Osteoblast (primary cell): ENCODE data around the gene PMAIP1. TPM values are rescaled to one million over a fixed set of nuclear protein-coding genes. Genes with fewer than 3 reads are reported as not detected.

Experiments used
- DNase-seq: peaks from one replicate; pipeline ENCODE4 v3.0.0; 2011; ENCODE audit warnings: low spot score, mixed read lengths; ENCODE audit not compliant: insufficient read length; ENCODE audit errors: missing footprints
- H2AFZ ChIP-seq: 2 replicates; pipeline ENCODE4 v1.6.0; 2011; ENCODE audit warnings: mild to moderate bottlenecking, low read length
- H3K27ac ChIP-seq: 2 replicates; pipeline ENCODE4 v1.5.1; 2011; ENCODE audit warnings: mild to moderate bottlenecking, low read depth, low read length, moderate library complexity
- H3K27me3 ChIP-seq: 2 replicates; pipeline ENCODE4 v1.6.0; 2012; ENCODE audit warnings: mild to moderate bottlenecking, control low read depth, inconsistent platforms, low read length, moderate library complexity; ENCODE audit not compliant: insufficient read depth
- H3K36me3 ChIP-seq: 2 replicates; pipeline ENCODE4 v1.5.1; 2011; ENCODE audit warnings: mild to moderate bottlenecking, low read length, control low read depth, moderate library complexity; ENCODE audit not compliant: insufficient read depth
- H3K4me1 ChIP-seq: 2 replicates; pipeline ENCODE4 v1.5.1; 2011; ENCODE audit warnings: mild to moderate bottlenecking, low read length, control low read depth, moderate library complexity; ENCODE audit not compliant: insufficient read depth
- H3K4me2 ChIP-seq: 2 replicates; pipeline ENCODE4 v1.6.0; 2011; ENCODE audit warnings: mild to moderate bottlenecking, low read length; ENCODE audit not compliant: insufficient read depth
- H3K4me3 ChIP-seq: fragments of 200-600 bp; sonication (generic); 3 replicates; pipeline ENCODE4 v1.5.1; 2012; ENCODE audit warnings: mild to moderate bottlenecking, low read length, inconsistent platforms; ENCODE audit not compliant: insufficient read depth
- H3K79me2 ChIP-seq: 2 replicates; pipeline ENCODE4 v1.6.0; 2012; ENCODE audit warnings: mild to moderate bottlenecking, low read length, control low read depth, inconsistent platforms; ENCODE audit not compliant: insufficient read depth
- H3K9me3 ChIP-seq: 2 replicates; pipeline ENCODE4 v1.5.1; 2011; ENCODE audit warnings: low read depth, low read length, control low read depth
- H4K20me1 ChIP-seq: 2 replicates; pipeline ENCODE4 v1.6.0; 2012; ENCODE audit warnings: mild to moderate bottlenecking, low read length, control low read depth; ENCODE audit not compliant: insufficient read depth
- total RNA-seq: library from RNA; depleted of rRNA; stranded (reverse); fragments of >200 nt; gene quantifications from 2 replicates; pipeline ENCODE4 v1.2.3, GENCODE V29; 2012
- TF ChIP-seq, protein P1 (sequence below): IDR thresholded peaks from 2 replicates; pipeline ENCODE4 v1.5.1; 2011; ENCODE audit warnings: mild to moderate bottlenecking, low read depth, low read length, moderate library complexity; ENCODE audit errors: extremely low read depth

Gene PMAIP1
- total RNA-seq, 1 donor, result 4.0 TPM

DNA sequence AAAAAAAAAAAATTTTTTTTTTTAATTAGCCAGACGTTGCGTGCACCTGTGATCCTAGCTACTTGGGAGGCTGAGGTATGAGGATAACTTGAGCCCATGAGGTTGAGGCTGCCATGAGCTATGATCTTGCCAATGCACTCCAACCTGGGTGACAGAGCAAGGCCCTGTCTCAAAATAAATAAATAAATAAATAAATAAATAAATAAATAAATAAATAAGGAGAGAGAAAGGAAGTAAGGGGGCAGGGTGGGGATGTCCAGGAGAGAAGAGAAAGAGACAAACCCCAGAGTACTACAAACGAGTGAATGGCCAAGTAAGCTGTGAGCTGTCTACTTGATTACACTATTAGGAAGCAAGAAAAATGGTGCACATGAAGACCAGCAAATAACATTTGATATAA is 7.7 kb upstream of the PMAIP1 start:
- H3K9me3 ChIP-seq, result no peaks in the 10 kb centered on the region
- no peak overlapping the region for H3K4me3 ChIP-seq
- TF ChIP-seq, protein P1, sequence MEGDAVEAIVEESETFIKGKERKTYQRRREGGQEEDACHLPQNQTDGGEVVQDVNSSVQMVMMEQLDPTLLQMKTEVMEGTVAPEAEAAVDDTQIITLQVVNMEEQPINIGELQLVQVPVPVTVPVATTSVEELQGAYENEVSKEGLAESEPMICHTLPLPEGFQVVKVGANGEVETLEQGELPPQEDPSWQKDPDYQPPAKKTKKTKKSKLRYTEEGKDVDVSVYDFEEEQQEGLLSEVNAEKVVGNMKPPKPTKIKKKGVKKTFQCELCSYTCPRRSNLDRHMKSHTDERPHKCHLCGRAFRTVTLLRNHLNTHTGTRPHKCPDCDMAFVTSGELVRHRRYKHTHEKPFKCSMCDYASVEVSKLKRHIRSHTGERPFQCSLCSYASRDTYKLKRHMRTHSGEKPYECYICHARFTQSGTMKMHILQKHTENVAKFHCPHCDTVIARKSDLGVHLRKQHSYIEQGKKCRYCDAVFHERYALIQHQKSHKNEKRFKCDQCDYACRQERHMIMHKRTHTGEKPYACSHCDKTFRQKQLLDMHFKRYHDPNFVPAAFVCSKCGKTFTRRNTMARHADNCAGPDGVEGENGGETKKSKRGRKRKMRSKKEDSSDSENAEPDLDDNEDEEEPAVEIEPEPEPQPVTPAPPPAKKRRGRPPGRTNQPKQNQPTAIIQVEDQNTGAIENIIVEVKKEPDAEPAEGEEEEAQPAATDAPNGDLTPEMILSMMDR, result no peak
- no peak overlapping the region for H2AFZ ChIP-seq
- no peak overlapping the region for H3K27ac ChIP-seq
- H3K4me2 ChIP-seq, result no peak overlapping the region
- no peaks in the 10 kb centered on the region for H3K4me1 ChIP-seq
- no peak for DNase-seq
- H3K27me3 ChIP-seq, result no peaks in the 10 kb centered on the region
- no peaks in the 10 kb centered on the region for H4K20me1 ChIP-seq
- H3K79me2 ChIP-seq, result no peaks in the 10 kb centered on the region
- H3K36me3 ChIP-seq, result no peaks in the 10 kb centered on the region

DNA sequence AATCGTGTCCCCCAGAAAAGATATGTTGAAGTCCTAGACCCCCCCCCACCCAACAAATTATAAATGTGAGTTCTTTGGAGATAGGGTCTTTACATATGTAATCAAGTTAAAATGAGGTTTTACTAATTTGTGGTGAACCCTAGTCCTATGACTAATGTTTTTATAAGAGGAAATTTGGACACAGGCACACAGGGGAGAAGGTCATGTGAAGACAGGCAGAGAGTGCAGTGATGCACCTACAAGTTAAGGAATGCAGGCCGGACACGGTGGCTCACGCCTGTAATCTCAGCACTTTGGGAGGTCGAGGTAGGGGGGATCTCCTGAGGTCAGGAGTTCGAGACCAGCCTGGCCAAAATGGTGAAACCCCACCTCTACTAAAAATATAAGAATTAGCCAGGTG is 5.8 kb upstream of the PMAIP1 start:
- H3K4me3 ChIP-seq, result no peak overlapping the region
- H3K27ac ChIP-seq, result no peak overlapping the region
- no peak for DNase-seq
- no peaks in the 10 kb centered on the region for H3K27me3 ChIP-seq
- TF ChIP-seq, protein P1, result no peak
- H3K9me3 ChIP-seq, result no peaks in the 10 kb centered on the region
- no peak overlapping the region for H2AFZ ChIP-seq
- no peak overlapping the region for H3K4me2 ChIP-seq
- H3K79me2 ChIP-seq, result peaks cover 3% of the 10 kb centered on the region
- H4K20me1 ChIP-seq, result no peaks in the 10 kb centered on the region
- no peaks in the 10 kb centered on the region for H3K36me3 ChIP-seq
- peaks cover 2% of the 10 kb centered on the region for H3K4me1 ChIP-seq

DNA sequence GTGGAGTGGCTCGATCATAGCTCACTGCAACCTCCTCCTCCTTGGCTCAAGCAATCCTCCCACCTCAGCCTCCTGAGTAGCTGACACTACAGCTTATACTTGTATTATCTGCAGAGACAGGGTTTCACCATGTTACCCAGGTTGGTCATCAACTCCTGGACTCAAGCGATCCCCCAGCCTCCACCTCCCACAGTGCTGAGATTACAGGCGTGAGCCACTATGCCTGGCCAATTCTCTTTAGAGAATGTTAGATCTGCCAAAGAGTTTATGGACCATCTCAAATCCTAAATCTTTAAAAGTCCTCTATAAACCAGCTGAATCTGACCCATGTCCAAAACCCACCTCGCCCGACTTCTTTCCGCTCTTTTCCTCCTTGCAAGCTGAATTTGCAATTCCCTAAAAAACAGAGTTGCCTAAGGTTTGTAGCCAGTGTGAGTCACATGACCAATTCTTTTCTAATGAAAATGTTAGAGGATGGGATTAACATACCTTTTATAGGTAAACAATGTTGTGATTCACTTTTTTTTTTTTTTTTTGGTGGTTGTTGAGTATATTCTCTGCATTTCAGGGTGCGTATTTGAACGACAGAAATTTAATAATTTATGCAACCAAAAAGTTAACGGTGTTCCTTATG is 2.4 kb upstream of the PMAIP1 start:
- Histone ChIP-seq H2AFZ (no peak overlapping the region), H3K4me2 (no peak overlapping the region), H3K27ac (no peak overlapping the region), H3K36me3 (no peaks in the 10 kb centered on the region), H3K4me3 (no peak overlapping the region), H3K79me2 (peaks cover 12% of the 10 kb centered on the region), H3K27me3 (no peaks in the 10 kb centered on the region), H4K20me1 (no peaks in the 10 kb centered on the region), H3K9me3 (no peaks in the 10 kb centered on the region), H3K4me1 (peaks cover 13% of the 10 kb centered on the region)
- TF ChIP-seq, protein P1, result no peak
- DNase-seq, result no peak

DNA sequence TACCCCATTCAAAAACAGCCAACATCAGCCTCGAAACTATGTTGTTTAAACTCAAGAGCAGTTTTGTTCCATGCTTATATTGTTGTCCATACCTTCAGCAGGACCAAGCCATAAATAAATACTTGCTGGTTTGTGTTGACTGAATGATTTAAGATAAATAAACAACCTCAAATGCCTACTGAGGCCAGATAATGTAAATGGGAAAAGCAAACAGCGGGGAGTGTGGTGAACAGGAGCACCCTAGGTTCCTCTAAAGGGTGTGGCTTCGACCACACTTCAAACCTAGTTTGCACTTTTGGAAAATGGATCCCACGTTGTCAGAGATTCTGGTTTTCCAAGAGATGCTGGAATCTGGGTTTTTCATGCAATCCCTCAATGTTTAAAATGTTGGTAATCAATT is 1.7 kb upstream of the PMAIP1 start:
- no peak overlapping the region for H3K4me2 ChIP-seq
- peaks cover 12% of the 10 kb centered on the region for H3K79me2 ChIP-seq
- TF ChIP-seq, protein P1, result no peak

More for the DNA sequence above, 1.7 kb upstream of the PMAIP1 start:
- Histone ChIP-seq H3K36me3 (peaks cover 4% of the 10 kb centered on the region), H3K4me1 (peaks cover 13% of the 10 kb centered on the region), H3K27ac (no peak overlapping the region), H2AFZ (no peak overlapping the region), H3K4me3 (no peak overlapping the region), H4K20me1 (no peaks in the 10 kb centered on the region), H3K27me3 (no peaks in the 10 kb centered on the region), H3K9me3 (no peaks in the 10 kb centered on the region)
- DNase-seq, result no peak
